Hepatocyte (in vitro differentiated cells): Measurements from ENCODE around the gene PPM1H. TPM values are rescaled to one million over a fixed set of nuclear protein-coding genes. Genes with fewer than 3 reads are reported as not detected.

ENCODE experiments used
- DNase-seq: peaks from one replicate; pipeline ENCODE4 v3.0.0-alpha.2; 2016; ENCODE audit warnings: low spot score
- H2AFZ ChIP-seq: fragments of 200-600 bp; sonication (generic); 2 replicates; pipeline ENCODE4 v1.6.0; 2016; ENCODE audit warnings: antibody characterized with exemption, mild to moderate bottlenecking
- H3K27ac ChIP-seq: fragments of 200-600 bp; sonication (generic); 2 replicates; pipeline ENCODE4 v1.5.1; 2016; ENCODE audit warnings: mild to moderate bottlenecking
- H3K27me3 ChIP-seq: fragments of 200-600 bp; sonication (generic); 2 replicates; pipeline ENCODE4 v1.6.1; 2016
- H3K36me3 ChIP-seq: fragments of 200-600 bp; sonication (generic); replicated peaks from 2 replicates; pipeline ENCODE4 v1.5.1; 2016; ENCODE audit warnings: low read depth; ENCODE audit not compliant: insufficient read depth
- H3K4me1 ChIP-seq: fragments of 200-600 bp; sonication (generic); 2 replicates; pipeline ENCODE4 v1.5.1; 2016; ENCODE audit warnings: mild to moderate bottlenecking, moderate library complexity; ENCODE audit not compliant: insufficient read depth
- H3K4me2 ChIP-seq: fragments of 200-600 bp; sonication (generic); 2 replicates; pipeline ENCODE4 v1.6.0; 2016
- H3K4me3 ChIP-seq: fragments of 200-600 bp; sonication (generic); 2 replicates; pipeline ENCODE4 v1.5.1; 2016; ENCODE audit warnings: mild to moderate bottlenecking
- H3K79me2 ChIP-seq: fragments of 200-600 bp; sonication (generic); 2 replicates; pipeline ENCODE4 v1.6.0; 2017; ENCODE audit warnings: mild to moderate bottlenecking
- H3K9me2 ChIP-seq: fragments of 200-600 bp; sonication (generic); replicated peaks from 2 replicates; pipeline ENCODE4 v1.6.0; 2017; ENCODE audit warnings: mild to moderate bottlenecking; ENCODE audit not compliant: insufficient read depth
- H3K9me3 ChIP-seq: fragments of 200-600 bp; sonication (generic); 2 replicates; pipeline ENCODE4 v1.5.1; 2016; ENCODE audit warnings: low read depth, mild to moderate bottlenecking
- H4K20me1 ChIP-seq: fragments of 200-600 bp; sonication (generic); 2 replicates; pipeline ENCODE4 v1.6.0; 2016; ENCODE audit warnings: mild to moderate bottlenecking; ENCODE audit not compliant: insufficient read depth, poor library complexity, severe bottlenecking
- EZH2 ChIP-seq: fragments of 200-600 bp; sonication (generic); IDR thresholded peaks from 2 replicates; pipeline ENCODE4 v1.6.1; 2016; ENCODE audit warnings: antibody characterized with exemption, mild to moderate bottlenecking, borderline replicate concordance
- EZH2phosphoT487 ChIP-seq: fragments of 200-600 bp; sonication (generic); IDR thresholded peaks from one replicate; pipeline ENCODE4 v1.6.1; 2018; ENCODE audit warnings: antibody characterized with exemption, mild to moderate bottlenecking, low read depth, moderate library complexity; ENCODE audit not compliant: unreplicated experiment, severe bottlenecking
- WGBS: methylation state at CpG from one replicate; pipeline ENCODE4 v1.1.6; 2016; ENCODE audit warnings: low lambda C conversion rate; ENCODE audit errors: missing lambda C conversion rate; 5-methylcytosine and 5-hydroxymethylcytosine counted together
- polyA plus RNA-seq: library from polyadenylated mRNA; unstranded; fragments of >200 nt; fragmentation: Nextera tagmentation; extraction: Ambion mirVana; gene quantifications from 2 replicates; pipeline ENCODE4 v1.2.1, GENCODE V29; 2016
- total RNA-seq: library from RNA; depleted of rRNA; stranded (reverse); fragments of >200 nt; gene quantifications from 2 replicates; pipeline ENCODE4 v1.2.3, GENCODE V29; 2014
- TF ChIP-seq, protein P1 (sequence below): fragments of 200-600 bp; sonication (generic); IDR thresholded peaks from 2 replicates; pipeline ENCODE4 v1.5.1; 2016; ENCODE audit warnings: antibody characterized with exemption, mild to moderate bottlenecking; ENCODE audit not compliant: poor library complexity

The PPM1H gene
- total and polyA plus RNA-seq, 2 experiments from 2014 or later = 9.2 to 21.8 TPM

- Histone ChIP-seq H3K4me3 (no peak overlapping the region), H2AFZ (no peak overlapping the region), H3K27me3 (no peaks in the 10 kb centered on the region), H3K4me1 (no peaks in the 10 kb centered on the region), H3K9me2 (no peaks in the 10 kb centered on the region), H3K36me3 (no peaks in the 10 kb centered on the region), H3K9me3 (no peaks in the 10 kb centered on the region), H3K79me2 (peaks cover 4% of the 10 kb centered on the region), H3K27ac (no peak overlapping the region), H4K20me1 (no peaks in the 10 kb centered on the region), H3K4me2 (no peak overlapping the region)
- TF ChIP-seq, protein P1, sequence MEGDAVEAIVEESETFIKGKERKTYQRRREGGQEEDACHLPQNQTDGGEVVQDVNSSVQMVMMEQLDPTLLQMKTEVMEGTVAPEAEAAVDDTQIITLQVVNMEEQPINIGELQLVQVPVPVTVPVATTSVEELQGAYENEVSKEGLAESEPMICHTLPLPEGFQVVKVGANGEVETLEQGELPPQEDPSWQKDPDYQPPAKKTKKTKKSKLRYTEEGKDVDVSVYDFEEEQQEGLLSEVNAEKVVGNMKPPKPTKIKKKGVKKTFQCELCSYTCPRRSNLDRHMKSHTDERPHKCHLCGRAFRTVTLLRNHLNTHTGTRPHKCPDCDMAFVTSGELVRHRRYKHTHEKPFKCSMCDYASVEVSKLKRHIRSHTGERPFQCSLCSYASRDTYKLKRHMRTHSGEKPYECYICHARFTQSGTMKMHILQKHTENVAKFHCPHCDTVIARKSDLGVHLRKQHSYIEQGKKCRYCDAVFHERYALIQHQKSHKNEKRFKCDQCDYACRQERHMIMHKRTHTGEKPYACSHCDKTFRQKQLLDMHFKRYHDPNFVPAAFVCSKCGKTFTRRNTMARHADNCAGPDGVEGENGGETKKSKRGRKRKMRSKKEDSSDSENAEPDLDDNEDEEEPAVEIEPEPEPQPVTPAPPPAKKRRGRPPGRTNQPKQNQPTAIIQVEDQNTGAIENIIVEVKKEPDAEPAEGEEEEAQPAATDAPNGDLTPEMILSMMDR = no peak
- no peak for TF ChIP-seq EZH2
- TF ChIP-seq EZH2phosphoT487 = no peak
- 76% methylated on average over 4 of the region's 4 CpGs for WGBS
- DNase-seq = no peak
These were observed 132.0 kb downstream of the PPM1H start for GRCh38 chr12:62802984-62803383.

- Histone ChIP-seq H3K4me2 (no peak overlapping the region), H4K20me1 (no peaks in the 10 kb centered on the region), H3K4me3 (no peak overlapping the region), H3K9me3 (no peaks in the 10 kb centered on the region), H2AFZ (no peak overlapping the region), H3K4me1 (no peaks in the 10 kb centered on the region), H3K27me3 (no peaks in the 10 kb centered on the region), H3K36me3 (no peaks in the 10 kb centered on the region), H3K9me2 (no peaks in the 10 kb centered on the region), H3K27ac (no peak overlapping the region), H3K79me2 (no peaks in the 10 kb centered on the region)
- no peak for DNase-seq
- TF ChIP-seq EZH2 = no peak
- TF ChIP-seq, protein P1 = no peak
- TF ChIP-seq EZH2phosphoT487 = no peak
- 94% methylated on average over 7 of the region's 7 CpGs for WGBS
These were observed 132.6 kb downstream of the PPM1H start for GRCh38 chr12:62802321-62802720.

GRCh38 chr12:62801796-62802195, 133.2 kb downstream of the PPM1H start:
- no peaks in the 10 kb centered on the region for H3K27me3 ChIP-seq
- no peak overlapping the region for H2AFZ ChIP-seq
- no peaks in the 10 kb centered on the region for H4K20me1 ChIP-seq
- H3K4me2 ChIP-seq = no peak overlapping the region
- no peaks in the 10 kb centered on the region for H3K9me2 ChIP-seq
- H3K4me3 ChIP-seq = no peak overlapping the region
- H3K79me2 ChIP-seq = no peaks in the 10 kb centered on the region
- H3K36me3 ChIP-seq = no peaks in the 10 kb centered on the region
- TF ChIP-seq, protein P1 = no peak
- TF ChIP-seq EZH2phosphoT487 = no peak
- no peak for TF ChIP-seq EZH2
- no peaks in the 10 kb centered on the region for H3K4me1 ChIP-seq
- DNase-seq = no peak
- WGBS = 95% methylated on average over 23 of the region's 28 CpGs
- no peak overlapping the region for H3K27ac ChIP-seq
- H3K9me3 ChIP-seq = no peaks in the 10 kb centered on the region
